Bronchial epithelial cell (primary cell): ENCODE measurements around the gene MLLT6. TPM values are rescaled to one million over a fixed set of nuclear protein-coding genes. Genes with fewer than 3 reads are reported as not detected.

ENCODE experiments used
- DNase-seq: peaks from one replicate; pipeline ENCODE4 v3.0.0-alpha.2; 2010; ENCODE audit warnings: low read depth
- FAIRE-seq: peaks from 2 replicates; lab custom pipeline; 2011; peaks lifted over from hg19 to GRCh38; lab: Jason Lieb, UNC
- H3K27me3 ChIP-seq: 2 replicates; pipeline ENCODE4 v1.5.1; 2011; ENCODE audit warnings: low read length; ENCODE audit not compliant: control insufficient read depth, insufficient read depth
- H3K36me3 ChIP-seq: 2 replicates; pipeline ENCODE4 v1.5.1; 2011; ENCODE audit warnings: low read length; ENCODE audit not compliant: control insufficient read depth, insufficient read depth
- H3K4me3 ChIP-seq: 2 replicates; pipeline ENCODE4 v1.5.1; 2011; ENCODE audit warnings: mild to moderate bottlenecking, low read depth, low read length, control low read depth
- total RNA-seq: library from RNA; depleted of rRNA; stranded (reverse); fragments of >200 nt; gene quantifications from 2 replicates; pipeline ENCODE4 v1.2.1, GENCODE V29; 2014
- TF ChIP-seq, protein P1 (sequence below): IDR thresholded peaks from 2 replicates; pipeline ENCODE4 v1.5.1; 2011; ENCODE audit warnings: mild to moderate bottlenecking, moderate library complexity, low read length, control low read depth, inconsistent platforms; ENCODE audit not compliant: insufficient read depth, severe bottlenecking

The MLLT6 gene
- total RNA-seq, 1 donor from 2014 or later = 10.8 TPM

GRCh38 chr17:38705523-38705802 lies 390 bp downstream of the MLLT6 start:
- TF ChIP-seq, protein P1, sequence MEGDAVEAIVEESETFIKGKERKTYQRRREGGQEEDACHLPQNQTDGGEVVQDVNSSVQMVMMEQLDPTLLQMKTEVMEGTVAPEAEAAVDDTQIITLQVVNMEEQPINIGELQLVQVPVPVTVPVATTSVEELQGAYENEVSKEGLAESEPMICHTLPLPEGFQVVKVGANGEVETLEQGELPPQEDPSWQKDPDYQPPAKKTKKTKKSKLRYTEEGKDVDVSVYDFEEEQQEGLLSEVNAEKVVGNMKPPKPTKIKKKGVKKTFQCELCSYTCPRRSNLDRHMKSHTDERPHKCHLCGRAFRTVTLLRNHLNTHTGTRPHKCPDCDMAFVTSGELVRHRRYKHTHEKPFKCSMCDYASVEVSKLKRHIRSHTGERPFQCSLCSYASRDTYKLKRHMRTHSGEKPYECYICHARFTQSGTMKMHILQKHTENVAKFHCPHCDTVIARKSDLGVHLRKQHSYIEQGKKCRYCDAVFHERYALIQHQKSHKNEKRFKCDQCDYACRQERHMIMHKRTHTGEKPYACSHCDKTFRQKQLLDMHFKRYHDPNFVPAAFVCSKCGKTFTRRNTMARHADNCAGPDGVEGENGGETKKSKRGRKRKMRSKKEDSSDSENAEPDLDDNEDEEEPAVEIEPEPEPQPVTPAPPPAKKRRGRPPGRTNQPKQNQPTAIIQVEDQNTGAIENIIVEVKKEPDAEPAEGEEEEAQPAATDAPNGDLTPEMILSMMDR = no peak
- H3K36me3 ChIP-seq = peaks cover 5% of the 10 kb centered on the region
- H3K27me3 ChIP-seq = no peaks in the 10 kb centered on the region
- DNase-seq (no peak), FAIRE-seq (no peak)
- peak overlapping the region; percentile 62 for H3K4me3 ChIP-seq

DNA sequence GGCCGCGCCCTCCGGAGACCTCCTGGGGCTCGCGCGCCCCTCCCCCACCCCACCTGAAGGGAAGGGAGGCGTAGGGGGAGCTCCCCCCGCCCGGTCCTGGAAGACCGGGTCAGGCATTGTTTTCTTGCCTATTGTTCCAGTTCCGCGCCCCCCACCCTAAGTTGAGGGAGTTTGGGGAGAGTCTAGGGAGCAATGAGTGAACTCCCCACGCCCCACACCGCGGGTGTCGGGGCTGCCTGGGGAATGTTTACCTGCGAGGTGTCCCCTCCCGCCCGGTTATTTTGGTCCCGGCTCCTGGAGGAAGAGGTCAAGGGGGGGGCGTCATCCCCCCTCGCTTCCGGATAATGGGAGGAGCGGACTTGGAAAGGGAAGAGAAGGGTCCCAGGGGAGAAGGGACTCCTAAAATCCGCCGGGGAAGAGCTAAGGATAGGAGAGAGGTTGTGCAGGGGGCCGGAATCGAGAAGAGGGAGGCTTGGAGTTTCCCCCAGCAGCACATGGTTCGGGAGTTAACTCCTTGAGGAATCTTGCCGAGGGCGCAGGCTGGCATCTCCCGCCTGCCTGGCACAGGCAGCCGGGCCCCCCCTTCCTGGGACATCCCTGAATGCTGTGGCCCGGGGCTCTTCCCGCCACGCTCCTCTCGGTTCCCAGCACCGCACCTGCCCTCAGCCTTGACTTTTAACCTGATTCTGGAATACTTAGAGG lies 881 bp downstream of the MLLT6 start:
- H3K36me3 ChIP-seq = peaks cover 5% of the 10 kb centered on the region
- DNase-seq = no peak
- H3K4me3 ChIP-seq = peak overlapping the region; percentile 62
- H3K27me3 ChIP-seq = no peaks in the 10 kb centered on the region
- TF ChIP-seq, protein P1 = no peak
- no peak for FAIRE-seq

- FAIRE-seq (no peak), DNase-seq (no peak)
- peaks cover 9% of the 10 kb centered on the region for H3K36me3 ChIP-seq
- TF ChIP-seq, protein P1 = no peak
- H3K27me3 ChIP-seq = no peaks in the 10 kb centered on the region
- peak overlapping the region; percentile 62 for H3K4me3 ChIP-seq
Observed at GRCh38 chr17:38706505-38707216, 1.6 kb downstream of the MLLT6 start.

DNA sequence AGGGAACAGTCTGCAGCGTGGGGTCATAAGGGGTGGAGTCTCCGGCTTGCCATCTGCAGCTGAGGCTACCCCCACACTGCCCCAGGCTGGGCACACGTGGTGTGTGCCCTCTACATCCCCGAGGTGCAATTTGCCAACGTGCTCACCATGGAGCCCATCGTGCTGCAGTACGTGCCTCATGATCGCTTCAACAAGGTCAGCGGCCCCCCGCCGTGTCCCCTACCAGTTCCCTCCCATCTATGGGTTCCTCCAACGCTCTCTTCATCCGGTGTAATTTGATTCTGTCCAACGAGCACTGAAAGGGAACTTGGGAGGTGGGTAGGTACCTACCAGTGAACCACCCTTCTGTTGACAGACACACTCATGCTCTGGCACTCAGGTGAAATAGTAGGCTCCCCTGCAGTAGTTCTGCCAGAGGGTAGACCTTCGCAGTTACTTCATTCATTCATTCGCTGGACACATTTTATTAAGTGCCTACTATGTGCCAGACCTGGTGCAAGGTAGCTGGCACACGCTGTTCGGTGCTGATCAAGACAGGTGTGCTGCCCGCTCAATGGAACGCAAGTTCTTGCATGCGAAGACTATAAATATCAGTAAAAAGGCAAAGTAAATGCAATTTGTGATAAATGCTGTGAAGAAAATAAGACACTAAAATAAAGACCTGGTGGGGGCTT lies 2.7 kb downstream of the MLLT6 start:
- Histone ChIP-seq H3K27me3 (no peaks in the 10 kb centered on the region), H3K4me3 (no peak overlapping the region), H3K36me3 (peaks cover 16% of the 10 kb centered on the region)
- DNase-seq = no peak
- TF ChIP-seq, protein P1 = no peak
- FAIRE-seq = no peak

GRCh38 chr17:38709104-38709820 lies 4.2 kb downstream of the MLLT6 start:
- DNase-seq (no peak), FAIRE-seq (no peak)
- Histone ChIP-seq H3K4me3 (no peak overlapping the region), H3K27me3 (no peaks in the 10 kb centered on the region), H3K36me3 (peaks cover 20% of the 10 kb centered on the region)
- TF ChIP-seq, protein P1 = no peak
